Stimulated activated memory B cell treated with anti-CD40 and anti-IgM and Interleukin-4, amounts not matched to agents 10 μg/mL and 1 μg/mL and 100 μg/mL, for 72 hours (primary cell): ENCODE data around the gene TMEM164.

Source experiments
- ATAC-seq: fragments of 150-1000 bp; cut with Tn5 transposase; 2 replicates; pipeline ENCODE4 v1.10.0; 2021
- H3K27ac Mint-ChIP-seq: one replicate; pipeline ENCODE4 v1.8.0; 2022; ENCODE audit warnings: mild to moderate bottlenecking, mixed read lengths
- H3K27me3 Mint-ChIP-seq: one replicate; pipeline ENCODE4 v1.8.0; 2022; ENCODE audit warnings: mixed read lengths
- H3K36me3 Mint-ChIP-seq: one replicate; pipeline ENCODE4 v1.8.0; 2022; ENCODE audit warnings: mixed read lengths
- H3K4me1 Mint-ChIP-seq: one replicate; pipeline ENCODE4 v1.8.0; 2022; ENCODE audit warnings: mixed read lengths
- H3K4me3 Mint-ChIP-seq: one replicate; pipeline ENCODE4 v1.8.0; 2022; ENCODE audit warnings: mild to moderate bottlenecking, moderate library complexity, mixed read lengths
- H3K9me3 Mint-ChIP-seq: one replicate; pipeline ENCODE4 v1.8.0; 2022; ENCODE audit warnings: mixed read lengths

The TMEM164 gene

DNA sequence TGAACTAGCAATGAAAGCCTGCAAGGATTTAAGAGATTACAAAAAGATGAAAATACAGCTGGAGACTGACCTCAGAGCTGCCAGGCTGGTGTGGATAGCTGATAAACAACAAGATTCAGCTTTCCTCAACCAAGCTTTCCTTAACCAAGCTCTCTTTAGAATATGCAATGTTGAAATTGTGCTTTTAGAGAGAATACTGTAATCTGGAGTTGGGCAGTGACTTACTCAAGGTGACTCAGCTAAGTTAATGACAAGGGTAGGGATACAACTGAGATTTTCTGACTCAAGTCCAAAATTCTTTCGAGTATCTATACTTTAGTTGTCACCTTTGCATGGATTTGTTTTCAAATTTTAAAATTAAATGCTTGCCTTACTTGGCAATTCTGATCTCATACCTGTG is 217.0 kb downstream of the TMEM164 start:
- ATAC-seq = no peak
- no peaks in the 10 kb centered on the region for H3K27me3 Mint-ChIP-seq
- H3K9me3 Mint-ChIP-seq = no peaks in the 10 kb centered on the region
- H3K4me1 Mint-ChIP-seq = peaks cover 6% of the 10 kb centered on the region
- no peaks in the 10 kb centered on the region for H3K36me3 Mint-ChIP-seq
- H3K4me3 Mint-ChIP-seq = no peak overlapping the region
- H3K27ac Mint-ChIP-seq = no peak overlapping the region

DNA sequence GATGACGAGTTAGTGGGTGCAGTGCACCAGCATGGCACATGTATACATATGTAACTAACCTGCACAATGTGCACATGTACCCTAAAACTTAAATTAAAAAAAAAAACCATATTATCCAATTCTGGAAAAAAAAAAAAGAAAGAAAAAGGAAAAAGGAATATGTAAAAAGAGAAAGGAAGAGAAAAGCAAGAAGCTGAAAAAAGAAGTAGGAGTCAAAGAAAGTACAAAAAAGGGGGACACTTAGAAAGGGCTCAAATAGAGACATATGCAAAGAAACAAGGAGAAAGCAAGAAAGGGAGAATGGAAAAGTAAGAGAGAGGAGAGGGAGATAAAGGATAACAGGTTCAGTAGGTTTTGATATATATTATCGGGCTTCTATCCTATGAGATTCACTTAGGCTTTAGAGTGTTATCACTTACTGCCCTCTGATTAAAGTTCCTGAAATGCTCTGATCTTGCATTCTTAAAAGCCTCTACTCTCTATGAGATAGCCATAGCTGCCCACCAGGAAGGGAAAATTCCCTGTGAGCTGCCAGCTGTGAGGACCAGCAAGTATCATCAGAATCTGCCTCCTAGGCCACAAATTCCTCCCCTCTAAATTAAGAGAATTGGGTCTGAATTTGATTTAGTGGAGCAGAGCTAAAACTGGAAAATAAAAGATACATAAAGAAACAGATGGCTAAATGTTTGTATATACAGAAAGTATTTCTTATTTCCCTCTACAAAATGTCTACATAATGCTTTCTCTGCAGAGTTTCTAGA is 219.8 kb downstream of the TMEM164 start:
- peaks cover 9% of the 10 kb centered on the region for H3K4me1 Mint-ChIP-seq
- no peaks in the 10 kb centered on the region for H3K9me3 Mint-ChIP-seq
- no peak for ATAC-seq
- no peaks in the 10 kb centered on the region for H3K27me3 Mint-ChIP-seq
- no peak overlapping the region for H3K4me3 Mint-ChIP-seq
- H3K36me3 Mint-ChIP-seq = no peaks in the 10 kb centered on the region
- no peak overlapping the region for H3K27ac Mint-ChIP-seq

DNA sequence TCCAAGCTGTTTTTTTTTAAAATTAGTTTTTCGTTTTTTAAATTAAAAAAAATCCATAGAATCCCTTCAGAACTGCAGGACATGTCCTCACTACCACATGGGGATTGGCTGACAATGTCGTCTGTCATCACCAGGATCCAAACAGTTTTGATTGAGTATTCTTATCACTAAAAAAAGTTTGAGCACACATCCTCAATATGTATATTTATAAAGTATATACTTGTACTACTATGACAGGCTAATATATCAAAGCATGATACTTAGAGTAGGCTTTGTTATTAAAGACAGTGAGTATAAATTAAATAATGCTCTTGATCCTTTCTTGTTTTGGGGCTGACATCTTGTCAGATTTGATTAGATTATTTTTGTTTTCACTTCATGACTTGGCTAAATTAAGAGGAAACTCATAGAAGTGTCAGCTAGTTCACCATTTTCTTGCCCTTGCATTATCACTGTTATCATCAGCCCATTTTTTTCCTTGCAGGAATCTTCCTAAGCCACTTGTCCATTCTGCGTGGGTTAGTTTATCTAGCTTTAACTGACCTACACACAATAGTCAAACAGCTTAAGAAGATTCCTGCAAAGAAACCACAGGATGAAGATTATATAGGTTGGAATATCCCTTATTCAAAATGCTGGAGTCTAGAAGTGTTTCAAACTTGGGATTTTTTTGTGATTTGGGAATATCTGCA is 222.2 kb downstream of the TMEM164 start:
- Mint-ChIP-seq H3K27ac (no peak overlapping the region), H3K36me3 (peaks cover under 1% of the 10 kb centered on the region), H3K4me3 (no peak overlapping the region), H3K4me1 (peaks cover 8% of the 10 kb centered on the region), H3K27me3 (no peaks in the 10 kb centered on the region), H3K9me3 (no peaks in the 10 kb centered on the region)
- ATAC-seq = no peak

DNA sequence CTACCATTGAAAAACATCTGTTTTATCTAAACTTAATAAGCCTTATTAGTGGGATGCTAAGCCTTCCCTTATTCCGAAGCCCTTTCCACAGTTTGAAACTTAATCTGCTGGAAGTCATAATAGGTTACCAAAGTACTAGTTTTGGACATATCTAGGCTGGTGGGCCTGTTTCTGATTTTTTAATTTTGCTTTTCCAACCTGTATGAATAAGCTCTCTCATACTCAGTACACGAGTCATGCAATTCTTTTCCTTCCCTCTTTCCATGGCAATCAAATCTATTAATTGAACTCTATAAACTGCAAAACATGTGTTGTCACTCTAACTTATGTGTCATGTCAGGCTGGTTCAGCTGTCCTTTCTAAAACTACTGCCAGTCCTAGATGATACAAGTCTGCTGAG is 224.0 kb downstream of the TMEM164 start:
- Mint-ChIP-seq H3K27ac (no peak overlapping the region), H3K4me1 (peaks cover 17% of the 10 kb centered on the region), H3K9me3 (no peaks in the 10 kb centered on the region), H3K36me3 (peaks cover 10% of the 10 kb centered on the region), H3K4me3 (no peak overlapping the region), H3K27me3 (no peaks in the 10 kb centered on the region)
- no peak for ATAC-seq
